ENCODE measurements around the gene DENND10. TPM values are rescaled to one million over a fixed set of nuclear protein-coding genes. Genes with fewer than 3 reads are reported as not detected.

DENND10 gene
- total RNA-seq, 1 donor from 2014 or later: 41.5 TPM

GRCh38 chr10:119112056-119112455, 8.1 kb downstream of the DENND10 start:
- no peak for DNase-seq (ENCODE audit: low read depth)
- no peak for TF ChIP-seq CTCF (conservative IDR thresholded peaks at IDR 0.05; ENCODE audit: low read depth, low read length)
- H3K4me3 ChIP-seq (ENCODE audit: low read depth, low read length): no peak overlapping the region

GRCh38 chr10:119113751-119114732, 10.1 kb downstream of the DENND10 start:
- DNase-seq (ENCODE audit: low read depth): no peak
- no peak overlapping the region for H3K4me3 ChIP-seq (ENCODE audit: low read depth, low read length)
- no peak for TF ChIP-seq CTCF (conservative IDR thresholded peaks at IDR 0.05; ENCODE audit: low read depth, low read length)

GRCh38 chr10:119115926-119116325, 12.0 kb downstream of the DENND10 start:
- TF ChIP-seq CTCF (conservative IDR thresholded peaks at IDR 0.05; ENCODE audit: low read depth, low read length): no peak
- DNase-seq (ENCODE audit: low read depth): no peak

GRCh38 chr10:119116326-119116951, 12.5 kb downstream of the DENND10 start:
- no peak overlapping the region for H3K4me3 ChIP-seq (ENCODE audit: low read depth, low read length)
- no peak for TF ChIP-seq CTCF (conservative IDR thresholded peaks at IDR 0.05; ENCODE audit: low read depth, low read length)
- DNase-seq (ENCODE audit: low read depth): no peak

More at GRCh38 chr10:119115926-119116325, 12.0 kb downstream of the DENND10 start:
- H3K4me3 ChIP-seq (ENCODE audit: low read depth, low read length): no peak overlapping the region

- H3K4me3 ChIP-seq (ENCODE audit: low read depth, low read length): no peak overlapping the region
- TF ChIP-seq CTCF (conservative IDR thresholded peaks at IDR 0.05; ENCODE audit: low read depth, low read length): no peak
- no peak for DNase-seq (ENCODE audit: low read depth)
Measured at GRCh38 chr10:119118231-119118630, 14.3 kb downstream of the DENND10 start.

- no peak for TF ChIP-seq CTCF (conservative IDR thresholded peaks at IDR 0.05; ENCODE audit: low read depth, low read length)
- DNase-seq (ENCODE audit: low read depth): no peak
- no peak overlapping the region for H3K4me3 ChIP-seq (ENCODE audit: low read depth, low read length)
Measured at GRCh38 chr10:119119400-119119799, 15.5 kb downstream of the DENND10 start.

Measured in epithelial cell of proximal tubule (primary cell).